ENCODE data around the gene SIK3.

The SIK3 gene

DNA sequence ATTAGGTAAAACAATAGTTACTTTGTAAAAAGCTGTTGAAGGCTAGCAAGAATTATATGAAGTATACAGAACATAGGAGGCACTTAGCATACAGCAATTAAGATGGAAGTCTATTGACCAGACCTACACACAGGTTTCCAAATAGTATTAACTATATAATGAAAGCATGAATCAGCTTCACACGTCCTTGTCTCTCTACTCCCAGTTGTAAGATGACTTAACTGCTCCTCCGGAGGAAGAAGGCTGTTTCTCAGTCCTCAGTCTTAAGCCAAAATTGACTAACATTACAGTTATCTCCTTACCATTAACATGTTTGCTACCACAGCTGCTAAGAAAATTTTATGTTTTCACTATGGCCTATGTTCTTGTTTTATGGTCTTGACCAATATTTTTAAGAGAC is 24.7 kb downstream of the SIK3 start:
- Histone ChIP-seq H2AFZ (ENCODE audit: low read depth, low read length) (no peak overlapping the region), H4K20me1 (ENCODE audit: insufficient read depth, low read length) (peaks cover 24% of the 10 kb centered on the region), H3K27ac (ENCODE audit: low read length) (no peak overlapping the region), H3K4me3 (ENCODE audit: low read depth in 1 of 2, low read length in 2 of 2) (no peak overlapping the region), H3K27me3 (ENCODE audit: insufficient read depth, low read length, poor library complexity) (no peaks in the 10 kb centered on the region), H3K79me2 (ENCODE audit: insufficient read depth, low read length) (peaks cover 47% of the 10 kb centered on the region), H3K9me3 (ENCODE audit: insufficient read depth, low read length, severe bottlenecking) (no peaks in the 10 kb centered on the region), H3K36me3 (ENCODE audit: insufficient read depth, low read length) (no peaks in the 10 kb centered on the region), H3K9ac (ENCODE audit: low read depth, low read length) (no peak overlapping the region), H3K4me2 (ENCODE audit: insufficient read depth, low read length) (no peak overlapping the region), H3K4me1 (ENCODE audit: insufficient read depth, low read length) (no peaks in the 10 kb centered on the region)
- TF ChIP-seq CTCF (IDR thresholded peaks at IDR 0.05; ENCODE audit: borderline replicate concordance, extremely low read depth, low read length, poor library complexity, severe bottlenecking), result no peak
- ATAC-seq (ENCODE audit: insufficient read depth, low read depth) (no peak), DNase-seq (no peak)

- no peak overlapping the region for H3K9ac ChIP-seq (ENCODE audit: low read depth, low read length)
- DNase-seq (no peak), ATAC-seq (ENCODE audit: insufficient read depth, low read depth) (peak; percentile 52; the same call in 1 of the 3 replicates)
- no peaks in the 10 kb centered on the region for H3K36me3 ChIP-seq (ENCODE audit: insufficient read depth, low read length)
- H3K27me3 ChIP-seq (ENCODE audit: insufficient read depth, low read length, poor library complexity), result no peaks in the 10 kb centered on the region
- no peak overlapping the region for H3K4me3 ChIP-seq (ENCODE audit: low read depth in 1 of 2, low read length in 2 of 2)
- no peaks in the 10 kb centered on the region for H3K9me3 ChIP-seq (ENCODE audit: insufficient read depth, low read length, severe bottlenecking)
- no peaks in the 10 kb centered on the region for H3K4me1 ChIP-seq (ENCODE audit: insufficient read depth, low read length)
- no peak for TF ChIP-seq EZH2 (IDR thresholded peaks at IDR 0.05; ENCODE audit: borderline replicate concordance, low read depth, low read length, severe bottlenecking)
- no peak for TF ChIP-seq CTCF (IDR thresholded peaks at IDR 0.05; ENCODE audit: borderline replicate concordance, extremely low read depth, low read length, poor library complexity, severe bottlenecking)
- H4K20me1 ChIP-seq (ENCODE audit: insufficient read depth, low read length), result peaks cover 27% of the 10 kb centered on the region
- H3K4me2 ChIP-seq (ENCODE audit: insufficient read depth, low read length), result no peak overlapping the region
- H3K27ac ChIP-seq (ENCODE audit: low read length), result no peak overlapping the region
- no peak overlapping the region for H2AFZ ChIP-seq (ENCODE audit: low read depth, low read length)
- peaks cover 46% of the 10 kb centered on the region for H3K79me2 ChIP-seq (ENCODE audit: insufficient read depth, low read length)
These were observed 25.4 kb downstream of the SIK3 start for GRCh38 chr11:117072517-117073461.

GRCh38 chr11:117071344-117071787 is 26.9 kb downstream of the SIK3 start:
- no peak overlapping the region for H3K4me3 ChIP-seq (ENCODE audit: low read depth in 1 of 2, low read length in 2 of 2)

More at GRCh38 chr11:117071344-117071787, 26.9 kb downstream of the SIK3 start:
- Histone ChIP-seq H3K79me2 (ENCODE audit: insufficient read depth, low read length) (peaks cover 37% of the 10 kb centered on the region), H4K20me1 (ENCODE audit: insufficient read depth, low read length) (peaks cover 22% of the 10 kb centered on the region), H3K9me3 (ENCODE audit: insufficient read depth, low read length, severe bottlenecking) (no peaks in the 10 kb centered on the region), H3K4me1 (ENCODE audit: insufficient read depth, low read length) (no peaks in the 10 kb centered on the region), H3K27ac (ENCODE audit: low read length) (no peak overlapping the region), H3K4me2 (ENCODE audit: insufficient read depth, low read length) (no peak overlapping the region), H2AFZ (ENCODE audit: low read depth, low read length) (no peak overlapping the region), H3K27me3 (ENCODE audit: insufficient read depth, low read length, poor library complexity) (no peaks in the 10 kb centered on the region), H3K9ac (ENCODE audit: low read depth, low read length) (no peak overlapping the region), H3K36me3 (ENCODE audit: insufficient read depth, low read length) (no peaks in the 10 kb centered on the region)
- no peak for TF ChIP-seq EZH2 (IDR thresholded peaks at IDR 0.05; ENCODE audit: borderline replicate concordance, low read depth, low read length, severe bottlenecking)
- no peak for TF ChIP-seq CTCF (IDR thresholded peaks at IDR 0.05; ENCODE audit: borderline replicate concordance, extremely low read depth, low read length, poor library complexity, severe bottlenecking)
- ATAC-seq (ENCODE audit: insufficient read depth, low read depth) (no peak), DNase-seq (no peak)
